ENCODE measurements around the gene IL19.
"Not testable (repeated sequence)": the region's sequence is repeated elsewhere in the genome, so short reads cannot be mapped to it uniquely, and the experiment has no call there.

Gene IL19

DNA sequence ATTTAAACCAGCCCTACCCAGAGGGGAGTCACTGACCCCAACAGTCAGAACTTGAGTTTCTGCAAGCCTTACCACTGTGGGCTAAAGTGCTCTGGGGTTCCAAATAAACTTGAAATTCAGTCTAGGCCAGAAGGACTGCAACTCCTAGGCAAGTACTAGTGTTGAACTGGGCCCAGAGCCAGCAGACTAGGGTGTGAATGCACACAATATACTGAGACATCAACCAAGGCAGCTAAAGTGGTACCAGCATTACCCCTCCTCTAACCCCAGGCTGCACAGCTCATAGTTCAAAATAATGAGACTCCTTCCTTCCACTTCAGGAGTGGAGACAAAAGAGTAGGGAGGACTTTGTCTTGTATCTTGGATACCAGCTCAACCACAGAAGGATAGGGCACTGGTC is 75.9 kb downstream of the IL19 start:
- H3K9me3 Mint-ChIP-seq, result peaks cover 9% of the 10 kb centered on the region
- no peak overlapping the region for H3K4me3 Mint-ChIP-seq
- peaks cover 5% of the 10 kb centered on the region for H3K27me3 Mint-ChIP-seq
- intact Hi-C loops (cut with micrococcal nuclease), result no loop called here
- H3K27ac Mint-ChIP-seq, result no peak overlapping the region
- H3K4me1 Mint-ChIP-seq (ENCODE audit: low read depth), result peaks cover 20% of the 10 kb centered on the region
- no peaks in the 10 kb centered on the region for H3K36me3 Mint-ChIP-seq (ENCODE audit: low read depth)

DNA sequence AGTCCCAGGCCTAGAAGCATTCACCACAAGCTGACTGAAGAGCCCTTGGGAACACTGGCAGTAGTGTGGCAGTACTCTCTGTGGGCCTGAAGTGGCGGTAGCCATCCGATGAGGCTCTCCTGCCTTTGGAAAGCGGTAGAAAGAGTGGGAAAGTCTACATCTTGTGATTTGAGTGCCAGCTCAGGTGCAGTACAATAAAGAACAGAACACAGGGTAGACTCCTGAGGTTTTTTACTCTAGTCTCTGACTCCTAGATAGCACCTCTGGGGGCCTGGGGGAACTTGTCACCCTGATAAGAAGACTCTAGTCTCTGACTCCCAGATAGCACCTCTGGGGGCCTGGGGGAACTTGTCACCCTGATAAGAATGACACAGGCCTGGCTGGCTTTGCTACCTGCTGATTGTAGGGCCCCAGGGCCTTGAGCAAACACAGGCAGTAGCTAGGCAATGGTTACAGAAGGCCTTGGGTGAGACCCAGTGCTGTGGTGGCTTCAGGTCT is 76.8 kb downstream of the IL19 start:
- peaks cover 9% of the 10 kb centered on the region for H3K9me3 Mint-ChIP-seq
- no peak overlapping the region for H3K27ac Mint-ChIP-seq
- intact Hi-C loops (cut with micrococcal nuclease), result no loop called here
- peaks cover 5% of the 10 kb centered on the region for H3K27me3 Mint-ChIP-seq
- H3K36me3 Mint-ChIP-seq (ENCODE audit: low read depth), result no peaks in the 10 kb centered on the region
- H3K4me1 Mint-ChIP-seq (ENCODE audit: low read depth), result peaks cover 23% of the 10 kb centered on the region
- no peak overlapping the region for H3K4me3 Mint-ChIP-seq

- H3K4me3 Mint-ChIP-seq, result no peak overlapping the region
- H3K4me1 Mint-ChIP-seq (ENCODE audit: low read depth), result peaks cover 23% of the 10 kb centered on the region
- no peak overlapping the region for H3K27ac Mint-ChIP-seq
- intact Hi-C loops (cut with micrococcal nuclease), result no loop called here
- H3K9me3 Mint-ChIP-seq, result peaks cover 9% of the 10 kb centered on the region
- H3K36me3 Mint-ChIP-seq (ENCODE audit: low read depth), result no peaks in the 10 kb centered on the region
- peaks cover 5% of the 10 kb centered on the region for H3K27me3 Mint-ChIP-seq
Observed at GRCh38 chr1:206847946-206848345, 77.4 kb downstream of the IL19 start.

GRCh38 chr1:206850401-206850800 is 79.8 kb downstream of the IL19 start:
- Mint-ChIP-seq H3K27me3 (peaks cover 5% of the 10 kb centered on the region), H3K9me3 (peaks cover 15% of the 10 kb centered on the region), H3K27ac (peak overlapping the region; percentile 63), H3K36me3 (ENCODE audit: low read depth) (no peaks in the 10 kb centered on the region), H3K4me1 (ENCODE audit: low read depth) (peaks cover 34% of the 10 kb centered on the region), H3K4me3 (no peak overlapping the region)
- intact Hi-C loops (cut with micrococcal nuclease), result no loop called here

DNA sequence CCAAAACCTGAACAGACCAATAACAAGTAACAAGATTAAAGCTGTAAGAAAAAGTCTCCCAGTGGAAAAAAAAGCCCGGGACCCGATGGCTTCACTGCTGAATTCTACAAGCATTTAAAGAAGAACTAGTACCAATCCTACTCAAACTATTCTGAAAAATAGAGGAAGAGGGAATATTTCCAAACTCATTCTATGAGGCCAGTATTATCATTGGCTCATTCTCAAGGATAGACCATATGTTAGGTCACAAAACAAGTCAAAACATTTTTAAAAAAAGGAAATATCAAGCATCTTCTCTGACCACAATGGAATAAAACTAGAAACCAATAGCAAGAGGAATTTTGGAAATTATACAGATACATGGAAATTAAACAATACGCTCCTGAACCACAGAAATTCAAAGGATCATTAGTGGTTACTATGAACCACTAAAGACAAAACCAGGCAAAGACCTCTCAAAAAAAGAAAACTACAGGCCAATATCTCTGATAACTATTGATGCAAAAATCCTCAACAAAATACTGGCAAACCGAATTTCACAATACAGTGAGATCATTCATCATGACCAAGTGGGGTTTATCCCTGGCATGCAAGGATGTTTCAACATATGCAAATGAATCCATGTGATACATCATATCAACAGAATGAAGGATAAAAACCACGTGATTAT is 80.9 kb downstream of the IL19 start:
- no peaks in the 10 kb centered on the region for H3K36me3 Mint-ChIP-seq (ENCODE audit: low read depth)
- H3K9me3 Mint-ChIP-seq, result peaks cover 15% of the 10 kb centered on the region
- H3K27ac Mint-ChIP-seq, result peak overlapping the region; percentile 63
- H3K27me3 Mint-ChIP-seq, result peaks cover 5% of the 10 kb centered on the region
- H3K4me1 Mint-ChIP-seq (ENCODE audit: low read depth), result peaks cover 45% of the 10 kb centered on the region
- intact Hi-C loops (cut with micrococcal nuclease), result no loop called here
- H3K4me3 Mint-ChIP-seq, result no peak overlapping the region

DNA sequence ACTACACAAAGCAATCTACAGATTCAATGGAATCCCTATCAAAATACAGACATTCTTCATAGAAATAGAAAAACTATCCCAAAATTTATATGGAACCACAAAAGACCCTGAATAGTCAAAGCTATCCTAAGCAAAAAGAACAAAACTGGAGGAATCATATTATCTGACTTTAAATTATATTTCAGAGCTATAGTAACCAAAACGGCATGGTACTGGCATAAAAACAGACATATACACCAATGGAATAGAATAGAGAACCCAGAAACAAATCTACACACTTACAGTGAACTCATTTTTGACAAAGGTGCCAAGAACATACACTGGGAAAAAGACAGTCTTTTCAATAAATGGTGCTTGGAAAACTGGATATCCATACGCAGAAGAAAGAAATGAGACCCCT is 82.1 kb downstream of the IL19 start:
- H3K27ac Mint-ChIP-seq; H3K4me3 Mint-ChIP-seq; H3K36me3 Mint-ChIP-seq (ENCODE audit: low read depth); intact Hi-C loops (cut with micrococcal nuclease); H3K27me3 Mint-ChIP-seq: not testable (repeated sequence)
- Mint-ChIP-seq H3K4me1 (ENCODE audit: low read depth) (peaks cover 55% of the 10 kb centered on the region), H3K9me3 (peaks cover 15% of the 10 kb centered on the region)

- intact Hi-C loops (cut with micrococcal nuclease); H3K4me3 Mint-ChIP-seq; H3K27me3 Mint-ChIP-seq; H3K36me3 Mint-ChIP-seq (ENCODE audit: low read depth): not testable (repeated sequence)
- peaks cover 15% of the 10 kb centered on the region for H3K9me3 Mint-ChIP-seq
- H3K27ac Mint-ChIP-seq, result peak overlapping the region; percentile 32
- peaks cover 61% of the 10 kb centered on the region for H3K4me1 Mint-ChIP-seq (ENCODE audit: low read depth)
Observed at GRCh38 chr1:206853696-206854095, 83.1 kb downstream of the IL19 start.

GRCh38 chr1:206854401-206855129 is 84.0 kb downstream of the IL19 start:
- no peak overlapping the region for H3K4me3 Mint-ChIP-seq
- H3K4me1 Mint-ChIP-seq (ENCODE audit: low read depth), result peaks cover 64% of the 10 kb centered on the region
- peaks cover 2% of the 10 kb centered on the region for H3K27me3 Mint-ChIP-seq
- intact Hi-C loops (cut with micrococcal nuclease), result loop anchor here (5.0 kb wide), 1 partner anchor 32 kb away; no protein-coding TSS in a partner anchor
- no peaks in the 10 kb centered on the region for H3K36me3 Mint-ChIP-seq (ENCODE audit: low read depth)
- peak overlapping the region; percentile 89 for H3K27ac Mint-ChIP-seq
- H3K9me3 Mint-ChIP-seq, result peaks cover 15% of the 10 kb centered on the region

DNA sequence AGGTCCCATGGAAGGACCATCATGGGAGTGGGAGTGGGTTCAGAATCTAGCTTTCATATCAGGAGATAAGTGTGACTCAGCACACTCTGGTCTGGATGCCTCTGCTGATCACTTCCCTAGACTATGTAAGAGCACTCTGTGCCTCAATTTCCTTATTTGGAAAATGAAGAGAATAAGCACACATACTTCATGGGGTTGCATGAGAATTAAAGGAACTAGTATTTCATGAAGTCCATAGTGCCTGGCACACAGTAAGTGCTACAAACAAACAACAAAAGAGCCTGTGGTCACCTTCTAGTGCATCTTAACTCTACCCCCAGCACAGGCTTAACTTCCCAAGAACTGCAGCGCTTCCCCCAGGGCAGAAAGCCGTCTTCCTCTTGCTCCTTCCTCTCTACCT is 85.3 kb downstream of the IL19 start:
- Mint-ChIP-seq H3K27ac (peak overlapping the region; percentile 89), H3K36me3 (ENCODE audit: low read depth) (no peaks in the 10 kb centered on the region), H3K4me3 (no peak overlapping the region), H3K4me1 (ENCODE audit: low read depth) (peaks cover 66% of the 10 kb centered on the region), H3K9me3 (peaks cover 9% of the 10 kb centered on the region), H3K27me3 (no peaks in the 10 kb centered on the region)
- intact Hi-C loops (cut with micrococcal nuclease), result loop anchor here (5.0 kb wide), 1 partner anchor 34 kb away; no protein-coding TSS in a partner anchor

GRCh38 chr1:206856674-206857464 is 86.3 kb downstream of the IL19 start:
- Mint-ChIP-seq H3K27me3 (peaks cover 9% of the 10 kb centered on the region), H3K4me1 (ENCODE audit: low read depth) (peaks cover 56% of the 10 kb centered on the region), H3K4me3 (no peak overlapping the region), H3K36me3 (ENCODE audit: low read depth) (no peaks in the 10 kb centered on the region), H3K27ac (peak overlapping the region; percentile 89), H3K9me3 (peaks cover 6% of the 10 kb centered on the region)
- intact Hi-C loops (cut with micrococcal nuclease), result loop anchor here (5.0 kb wide), 1 partner anchor 35 kb away; no protein-coding TSS in a partner anchor

GRCh38 chr1:206859082-206859521 is 88.5 kb downstream of the IL19 start:
- peaks cover 56% of the 10 kb centered on the region for H3K4me1 Mint-ChIP-seq (ENCODE audit: low read depth)
- H3K4me3 Mint-ChIP-seq, result no peak overlapping the region
- H3K27ac Mint-ChIP-seq, result peak overlapping the region; percentile 63
- H3K9me3 Mint-ChIP-seq, result no peaks in the 10 kb centered on the region
- no peaks in the 10 kb centered on the region for H3K36me3 Mint-ChIP-seq (ENCODE audit: low read depth)
- peaks cover 16% of the 10 kb centered on the region for H3K27me3 Mint-ChIP-seq
- intact Hi-C loops (cut with micrococcal nuclease), result loop anchor here (5.0 kb wide), 1 partner anchor 37 kb away; no protein-coding TSS in a partner anchor

DNA sequence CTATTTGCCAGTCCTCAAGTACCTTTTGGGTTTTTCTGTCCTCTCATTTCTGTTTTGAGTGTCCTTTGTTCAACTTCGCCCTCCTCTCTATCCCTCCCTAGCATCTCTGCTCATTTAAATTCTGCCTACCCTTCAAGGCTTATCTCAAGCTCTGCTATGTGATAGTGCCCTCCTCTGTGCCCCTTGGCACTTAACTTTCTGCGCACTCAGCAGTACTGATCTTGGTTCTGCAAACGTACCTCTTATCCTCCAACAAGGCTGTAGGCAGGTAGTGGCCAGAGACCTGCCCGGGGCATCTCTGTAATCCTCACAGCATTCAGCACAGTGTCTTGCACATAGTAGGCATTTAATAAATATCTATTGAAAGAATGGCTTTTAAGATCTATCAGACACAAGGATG is 89.6 kb downstream of the IL19 start:
- no peaks in the 10 kb centered on the region for H3K9me3 Mint-ChIP-seq

GRCh38 chr1:206863266-206863665 is 92.7 kb downstream of the IL19 start:
- H3K36me3 Mint-ChIP-seq (ENCODE audit: low read depth), result no peaks in the 10 kb centered on the region
- H3K4me1 Mint-ChIP-seq (ENCODE audit: low read depth), result peaks cover 20% of the 10 kb centered on the region
- intact Hi-C loops (cut with micrococcal nuclease), result no loop called here
- H3K27me3 Mint-ChIP-seq, result peaks cover 46% of the 10 kb centered on the region
- no peak overlapping the region for H3K4me3 Mint-ChIP-seq
- no peak overlapping the region for H3K27ac Mint-ChIP-seq
- no peaks in the 10 kb centered on the region for H3K9me3 Mint-ChIP-seq

More for the DNA sequence above, 89.6 kb downstream of the IL19 start:
- no peak overlapping the region for H3K27ac Mint-ChIP-seq
- no peaks in the 10 kb centered on the region for H3K36me3 Mint-ChIP-seq (ENCODE audit: low read depth)
- H3K4me1 Mint-ChIP-seq (ENCODE audit: low read depth), result peaks cover 47% of the 10 kb centered on the region
- H3K27me3 Mint-ChIP-seq, result peaks cover 18% of the 10 kb centered on the region
- intact Hi-C loops (cut with micrococcal nuclease), result no loop called here
- no peak overlapping the region for H3K4me3 Mint-ChIP-seq
